NCI-H146 (cell line): ENCODE measurements around the gene PRDM16.

Experiments used
- DNase-seq: peaks from one replicate; lab custom pipeline; 2025; lab: John Stamatoyannopoulos, UW

Gene PRDM16

GRCh38 chr1:3417082-3417739 is 348.2 kb downstream of the PRDM16 start:
- DNase-seq, result no peak

GRCh38 chr1:3417934-3418333 is 348.9 kb downstream of the PRDM16 start:
- DNase-seq, result no peak

- no peak for DNase-seq
These were observed 349.6 kb downstream of the PRDM16 start for GRCh38 chr1:3418600-3418999.

GRCh38 chr1:3419415-3420204 is 350.6 kb downstream of the PRDM16 start:
- DNase-seq, result no peak

- DNase-seq, result no peak
These were observed 351.4 kb downstream of the PRDM16 start for GRCh38 chr1:3420218-3420951.

- no peak for DNase-seq
These were observed 353.6 kb downstream of the PRDM16 start for GRCh38 chr1:3422638-3423037.

GRCh38 chr1:3423245-3423829 is 354.3 kb downstream of the PRDM16 start:
- no peak for DNase-seq

- DNase-seq, result no peak
These were observed 355.1 kb downstream of the PRDM16 start for GRCh38 chr1:3423896-3424611.

GRCh38 chr1:3425486-3426215 is 356.6 kb downstream of the PRDM16 start:
- no peak for DNase-seq

- no peak for DNase-seq
These were observed 358.0 kb downstream of the PRDM16 start for GRCh38 chr1:3426956-3427535.

- no peak for DNase-seq
These were observed 359.0 kb downstream of the PRDM16 start for GRCh38 chr1:3427711-3428704.

GRCh38 chr1:3428899-3429298 is 359.9 kb downstream of the PRDM16 start:
- no peak for DNase-seq

- DNase-seq, result no peak
These were observed 360.3 kb downstream of the PRDM16 start for GRCh38 chr1:3429320-3429719.

- no peak for DNase-seq
These were observed 360.8 kb downstream of the PRDM16 start for GRCh38 chr1:3429766-3430165.

- DNase-seq, result no peak
These were observed 361.4 kb downstream of the PRDM16 start for GRCh38 chr1:3430406-3430805.

- no peak for DNase-seq
These were observed 361.8 kb downstream of the PRDM16 start for GRCh38 chr1:3430820-3431219.

GRCh38 chr1:3431266-3431665 is 362.3 kb downstream of the PRDM16 start:
- DNase-seq, result no peak

- DNase-seq, result no peak
These were observed 362.7 kb downstream of the PRDM16 start for GRCh38 chr1:3431686-3432085.

- no peak for DNase-seq
These were observed 363.3 kb downstream of the PRDM16 start for GRCh38 chr1:3432306-3432705.

GRCh38 chr1:3433076-3433475 is 364.1 kb downstream of the PRDM16 start:
- no peak for DNase-seq
